ENCODE measurements around the gene HRH4.

GRCh38 chr18:24447961-24448360 lies 12.5 kb upstream of the HRH4 start:
- no peak for TF ChIP-seq CTCF (IDR thresholded peaks at IDR 0.05 in 8 of 11, conservative IDR thresholded peaks at IDR 0.05 in 3 of 11)
- TF ChIP-seq POLR2A (IDR thresholded peaks at IDR 0.05), result no peak
- TF ChIP-seq POLR2AphosphoS5 (IDR thresholded peaks at IDR 0.05), result no peak
